Activated CD4-positive, alpha-beta T cell treated with anti-CD3 and anti-CD28 coated beads for 48 hours (primary cell): ENCODE results near the gene TMEFF2.
"Not testable (repeated sequence)": the region's sequence is repeated elsewhere in the genome, so short reads cannot be mapped to it uniquely, and the experiment has no call there.

Experiments
- DNase-seq: peaks from one replicate; pipeline ENCODE4 v3.0.0-alpha.2; 2020

Gene TMEFF2

GRCh38 chr2:192166946-192167345 lies 27.8 kb downstream of the TMEFF2 start:
- no peak for DNase-seq

DNA sequence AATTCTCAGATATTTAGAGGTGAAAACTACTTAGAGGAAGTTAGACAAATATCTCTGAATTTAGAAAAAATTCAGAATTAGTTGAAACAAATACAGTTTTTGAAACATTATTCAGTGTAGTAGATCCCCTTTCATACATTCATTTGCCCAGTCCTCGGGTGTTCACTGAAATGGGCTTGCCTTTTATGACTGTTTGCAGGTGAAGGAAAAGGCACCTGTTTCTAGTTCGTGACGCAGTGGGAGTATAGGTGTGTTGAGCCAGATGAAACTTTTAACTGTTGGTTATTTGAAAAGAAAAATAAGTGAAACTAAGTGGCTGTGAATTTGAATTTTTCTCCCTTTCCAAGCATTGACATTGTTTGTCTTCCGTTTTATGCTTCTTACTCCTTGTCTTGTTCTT lies 28.9 kb downstream of the TMEFF2 start:
- DNase-seq: no peak

DNA sequence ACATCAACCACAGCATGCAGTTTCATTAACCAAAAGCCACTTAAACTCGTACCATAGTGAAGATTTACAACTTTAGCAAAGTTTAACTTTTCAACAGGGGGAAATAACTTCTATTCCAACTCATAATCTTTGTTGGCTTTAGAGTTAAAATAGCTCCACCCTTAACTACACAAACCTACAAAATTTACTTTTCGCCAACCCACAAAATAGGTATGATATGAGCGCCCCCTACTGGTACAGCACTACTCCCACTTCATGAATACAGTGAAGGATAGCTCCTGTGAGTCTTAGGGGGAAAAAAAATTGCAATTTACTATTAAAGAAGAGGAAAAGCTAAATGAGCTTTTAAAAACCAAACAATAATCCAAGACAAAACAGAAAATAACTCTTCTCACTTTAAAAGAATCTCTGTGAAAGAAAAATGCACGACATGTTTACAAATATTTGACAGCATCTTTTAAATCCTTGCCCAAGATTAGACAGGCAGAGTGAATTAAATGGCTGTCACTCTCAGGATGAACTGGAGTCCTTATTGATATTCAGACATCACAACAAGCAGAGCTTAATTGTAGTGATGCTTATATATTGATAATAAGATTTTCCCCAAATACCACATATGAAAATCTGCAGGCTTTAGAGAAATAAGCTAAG lies 32.2 kb downstream of the TMEFF2 start:
- DNase-seq: peak; percentile 76

DNA sequence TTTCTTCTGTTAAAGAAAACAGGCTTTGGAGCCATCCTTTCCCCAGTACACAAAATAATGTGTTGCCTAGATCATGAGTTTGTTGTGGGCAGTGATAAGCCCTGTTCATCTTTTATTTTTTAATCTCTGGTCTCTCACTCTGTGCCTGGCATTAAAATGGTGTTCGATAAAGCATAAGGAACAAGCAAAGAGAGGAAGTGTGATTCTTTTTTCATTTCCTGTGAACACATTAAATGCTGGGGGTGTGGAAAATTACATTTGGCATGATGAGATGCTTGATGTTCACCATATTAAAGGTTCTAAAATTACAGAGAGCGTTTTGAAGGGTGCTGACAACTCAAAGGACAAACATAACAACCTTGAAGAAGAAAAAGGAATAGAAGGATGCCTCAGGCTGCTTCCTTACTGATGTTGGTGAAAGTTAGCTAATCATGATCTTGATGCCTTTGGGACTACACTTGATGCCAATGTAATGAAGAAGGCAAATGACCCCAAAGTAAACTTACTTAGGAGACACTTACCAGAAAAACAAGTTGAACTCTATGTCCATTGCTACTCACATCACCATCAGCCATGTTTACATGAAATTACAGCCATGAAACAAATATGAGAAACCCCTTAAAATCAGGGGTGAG lies 33.0 kb downstream of the TMEFF2 start:
- no peak for DNase-seq

DNA sequence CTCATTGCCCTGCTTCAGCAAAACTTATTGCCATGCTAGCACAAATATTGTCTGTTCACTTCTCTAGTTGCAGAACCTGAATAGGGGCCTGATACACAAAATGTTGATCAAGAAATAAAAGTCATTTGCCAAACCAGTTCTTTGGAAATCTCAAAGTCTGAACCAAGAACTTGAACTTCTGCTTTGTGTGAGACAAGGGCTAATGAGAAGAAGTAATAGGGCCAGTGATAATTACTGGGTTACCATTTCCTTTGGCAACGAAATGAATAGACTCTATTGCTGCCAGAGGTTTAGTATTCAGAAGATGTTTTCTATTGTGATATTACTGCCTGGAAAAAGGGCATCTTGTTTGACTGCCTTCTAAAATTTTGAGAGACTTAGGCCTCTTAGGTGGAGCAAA lies 35.0 kb downstream of the TMEFF2 start:
- DNase-seq: no peak

GRCh38 chr2:192159208-192159607 lies 35.5 kb downstream of the TMEFF2 start:
- no peak for DNase-seq

- DNase-seq: no peak
Measured at GRCh38 chr2:192157776-192158175, 37.0 kb downstream of the TMEFF2 start.

DNA sequence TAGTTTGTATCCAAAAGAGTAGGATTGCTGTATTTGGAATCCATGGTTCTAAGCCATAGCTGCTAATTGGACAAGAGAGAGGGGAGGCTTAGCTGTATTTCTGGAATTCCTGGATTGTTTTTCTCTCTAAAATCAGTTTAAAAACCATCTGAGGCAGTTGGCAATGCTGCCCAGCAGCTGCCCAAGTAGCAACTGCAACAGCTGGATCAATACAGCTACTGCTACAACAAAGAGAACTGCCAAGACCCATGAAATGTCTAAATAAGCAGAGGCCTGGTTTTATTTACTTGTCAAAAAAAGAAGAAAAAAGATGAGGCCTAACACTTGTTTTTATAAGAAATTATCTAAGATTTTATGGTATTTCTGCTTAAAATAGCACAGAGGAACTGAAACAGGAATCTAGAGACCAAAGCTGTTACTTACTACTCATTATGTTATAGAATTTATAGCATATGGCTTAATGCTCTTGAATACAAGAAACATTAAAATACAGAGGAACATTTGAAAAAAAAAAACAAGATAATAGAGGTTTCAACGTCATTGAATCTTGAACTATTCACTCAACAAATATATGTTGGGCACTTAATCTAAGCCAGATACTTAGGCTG lies 39.1 kb downstream of the TMEFF2 start:
- no peak for DNase-seq

GRCh38 chr2:192153561-192153960 lies 41.2 kb downstream of the TMEFF2 start:
- no peak for DNase-seq

DNA sequence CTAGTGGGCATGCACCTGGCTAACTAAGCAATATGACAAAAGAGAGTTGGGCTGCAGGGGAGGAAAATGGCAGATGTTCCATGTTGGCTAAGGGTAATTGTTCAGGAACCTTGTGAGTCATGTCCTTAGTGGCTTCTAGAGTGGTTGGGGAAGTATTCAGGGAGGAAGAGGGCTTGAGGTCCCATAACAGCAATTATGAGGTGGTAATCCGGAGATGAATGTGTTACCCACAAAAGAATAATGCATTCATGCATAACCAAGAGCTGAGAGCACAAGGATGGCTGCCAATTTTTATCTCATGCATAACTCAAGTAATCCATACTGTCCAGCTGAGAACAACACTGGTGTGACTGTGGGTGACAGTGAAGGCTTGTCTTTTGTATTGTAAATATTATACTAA lies 42.9 kb downstream of the TMEFF2 start:
- DNase-seq: no peak

GRCh38 chr2:192150166-192150565 lies 44.6 kb downstream of the TMEFF2 start:
- DNase-seq: no peak

- no peak for DNase-seq
Measured at GRCh38 chr2:192148620-192149321, 46.0 kb downstream of the TMEFF2 start.

- no peak for DNase-seq
Measured at GRCh38 chr2:192148241-192148619, 46.5 kb downstream of the TMEFF2 start.

GRCh38 chr2:192146069-192147015 lies 48.4 kb downstream of the TMEFF2 start:
- no peak for DNase-seq

DNA sequence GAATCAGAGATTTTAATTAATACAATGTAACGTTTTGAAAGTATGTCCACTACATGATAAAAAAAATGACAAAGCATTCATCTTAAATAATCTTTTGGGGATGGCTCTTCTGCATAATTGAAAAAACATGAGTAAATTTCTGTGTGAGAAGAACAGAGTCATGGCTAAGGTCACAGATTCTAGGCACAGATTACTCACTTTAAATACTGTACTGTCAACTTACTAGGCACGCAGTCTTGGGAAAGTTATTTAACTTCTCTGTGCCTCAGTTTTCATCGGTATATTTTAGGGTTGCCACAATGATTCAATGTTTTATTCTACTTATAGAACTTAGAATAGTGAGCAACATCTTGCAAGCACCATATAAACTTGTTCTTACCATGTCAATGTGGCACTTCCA lies 49.2 kb downstream of the TMEFF2 start:
- no peak for DNase-seq

- DNase-seq: no peak
Measured at GRCh38 chr2:192140236-192140839, 54.4 kb downstream of the TMEFF2 start.

DNA sequence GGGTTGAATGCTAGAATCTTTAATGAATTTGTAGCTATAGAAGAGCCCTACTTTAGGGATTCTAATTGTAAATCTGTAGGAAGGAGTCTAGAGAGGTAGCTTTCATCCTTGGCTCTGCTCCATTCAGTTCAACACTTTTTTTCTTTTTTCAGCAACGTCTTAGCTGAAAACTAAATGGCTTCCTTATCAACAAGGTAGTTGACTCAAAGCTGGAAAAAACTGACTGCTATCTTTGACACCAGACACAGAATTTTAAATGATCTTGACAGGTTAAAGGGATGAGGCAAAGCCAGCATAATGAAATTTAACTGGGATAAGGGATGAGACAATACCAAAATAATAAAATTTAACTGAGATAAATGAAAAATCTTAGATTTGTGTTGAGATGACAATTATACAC lies 54.9 kb downstream of the TMEFF2 start:
- DNase-seq: no peak

DNA sequence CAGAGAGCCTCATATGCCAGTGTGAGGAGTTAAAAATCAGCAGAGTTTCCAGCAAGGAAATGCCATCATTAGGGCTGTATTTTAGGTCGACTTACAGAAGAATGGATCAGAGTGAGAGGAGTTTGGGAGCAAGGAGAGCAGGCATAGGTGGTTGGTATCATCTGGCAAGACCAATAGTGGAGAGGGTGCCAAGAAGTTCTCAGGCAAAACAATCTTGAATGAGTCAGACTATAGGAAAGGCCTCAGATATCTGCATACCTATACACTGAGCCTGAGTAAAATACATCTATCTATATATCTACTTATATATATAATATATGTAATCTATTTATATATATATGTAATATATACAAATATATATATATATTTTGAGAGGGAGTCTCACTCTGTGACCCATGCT lies 57.3 kb downstream of the TMEFF2 start:
- DNase-seq: no peak

DNA sequence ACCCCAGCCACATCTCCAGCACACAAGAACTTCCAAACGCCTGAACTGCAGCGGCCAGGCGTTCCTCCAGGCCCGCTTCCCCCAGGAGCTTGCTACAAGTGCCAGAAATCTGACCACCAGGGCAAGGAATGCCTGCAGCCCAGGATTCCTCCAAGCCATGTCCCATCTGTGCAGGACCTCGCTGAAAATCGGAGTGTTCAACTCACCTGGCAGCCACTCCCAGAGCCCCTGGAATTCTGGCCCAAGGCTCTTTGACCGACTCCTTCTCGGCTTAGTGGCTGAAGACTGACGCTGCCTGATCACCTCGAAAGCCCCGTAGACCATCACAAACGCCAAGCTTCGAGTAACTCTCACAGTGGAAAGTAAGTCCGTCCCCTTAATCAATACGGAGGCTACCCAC lies 62.1 kb downstream of the TMEFF2 start:
- not testable (repeated sequence) for DNase-seq

GRCh38 chr2:192130312-192130711 lies 64.4 kb downstream of the TMEFF2 start:
- not testable (repeated sequence) for DNase-seq

DNA sequence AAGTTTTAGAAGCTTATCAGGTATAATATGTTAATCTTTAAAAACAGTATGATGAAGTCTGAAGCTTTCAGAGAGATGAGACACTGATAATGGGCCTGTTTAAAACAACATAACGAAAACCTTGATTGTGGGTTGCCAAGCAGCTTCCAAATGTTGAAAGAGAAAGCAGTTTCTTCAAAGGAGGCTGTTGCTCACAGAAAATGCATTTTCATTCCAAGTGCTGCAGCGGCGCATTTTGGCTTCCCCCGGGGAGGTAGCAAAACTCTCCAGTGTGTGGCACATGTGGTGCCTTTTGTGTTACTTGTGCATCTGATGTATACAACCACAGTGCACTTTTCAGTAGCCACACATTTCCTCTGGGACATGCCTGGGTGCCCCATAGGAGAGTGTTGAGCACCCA lies 66.1 kb downstream of the TMEFF2 start:
- no peak for DNase-seq

DNA sequence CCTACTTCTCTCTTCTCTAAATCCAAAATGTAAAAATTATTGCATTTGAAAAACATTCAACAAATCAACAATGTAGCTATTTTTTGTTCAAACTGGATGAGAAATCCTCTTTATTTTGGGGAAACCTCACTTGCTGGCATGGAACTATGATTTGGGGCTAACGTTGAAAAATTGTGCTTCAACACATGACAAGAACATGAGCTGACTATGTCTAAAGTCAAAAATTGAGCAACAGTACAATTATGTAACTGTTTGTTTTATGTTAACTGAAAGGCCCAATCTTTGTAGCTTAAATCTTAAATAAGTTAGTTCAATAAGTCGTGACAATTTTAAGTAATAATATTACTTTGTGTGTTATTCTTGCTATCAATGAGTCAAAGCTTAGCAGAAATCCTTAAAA lies 67.3 kb downstream of the TMEFF2 start:
- no peak for DNase-seq
